Retinal pigment epithelial cell (primary cell): Measurements from ENCODE around the gene CHTOP.

Experiments used
- DNase-seq: peaks from one replicate; pipeline ENCODE4 v3.0.0-alpha.2; 2010; ENCODE audit warnings: low read depth
- H3K4me3 ChIP-seq: 2 replicates; pipeline ENCODE4 v1.5.1; 2011; ENCODE audit warnings: mild to moderate bottlenecking, low read length, control low read depth, moderate library complexity
- TF ChIP-seq, protein P1 (sequence below): conservative IDR thresholded peaks from 2 replicates; pipeline ENCODE4 v1.5.1; 2011; ENCODE audit warnings: low read depth, low read length, control low read depth, inconsistent platforms

Gene CHTOP

DNA sequence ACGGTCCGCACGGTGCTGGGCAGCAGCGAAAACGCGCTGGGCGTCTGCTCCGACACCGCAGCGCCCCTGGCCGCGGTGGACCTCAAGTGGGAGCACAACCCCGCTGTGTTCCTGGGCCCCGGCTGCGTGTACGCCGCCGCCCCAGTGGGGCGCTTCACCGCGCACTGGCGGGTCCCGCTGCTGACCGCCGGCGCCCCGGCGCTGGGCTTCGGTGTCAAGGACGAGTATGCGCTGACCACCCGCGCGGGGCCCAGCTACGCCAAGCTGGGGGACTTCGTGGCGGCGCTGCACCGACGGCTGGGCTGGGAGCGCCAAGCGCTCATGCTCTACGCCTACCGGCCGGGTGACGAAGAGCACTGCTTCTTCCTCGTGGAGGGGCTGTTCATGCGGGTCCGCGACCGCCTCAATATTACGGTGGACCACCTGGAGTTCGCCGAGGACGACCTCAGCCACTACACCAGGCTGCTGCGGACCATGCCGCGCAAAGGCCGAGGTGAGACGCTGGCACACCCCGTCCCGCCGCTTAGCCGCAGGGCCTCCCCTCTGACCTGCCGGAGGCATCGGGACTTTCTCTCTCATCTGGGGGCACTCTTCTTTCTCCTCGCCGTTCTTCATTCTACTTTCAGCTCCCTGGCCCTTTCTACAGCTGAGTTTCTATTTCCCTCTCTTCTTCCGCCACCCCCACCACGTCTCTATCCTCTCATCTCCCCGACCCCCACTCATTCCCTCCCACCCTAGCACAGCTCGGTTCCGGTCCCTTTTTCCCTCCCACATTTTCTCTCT lies 45.7 kb downstream of the CHTOP start:
- TF ChIP-seq, protein P1, sequence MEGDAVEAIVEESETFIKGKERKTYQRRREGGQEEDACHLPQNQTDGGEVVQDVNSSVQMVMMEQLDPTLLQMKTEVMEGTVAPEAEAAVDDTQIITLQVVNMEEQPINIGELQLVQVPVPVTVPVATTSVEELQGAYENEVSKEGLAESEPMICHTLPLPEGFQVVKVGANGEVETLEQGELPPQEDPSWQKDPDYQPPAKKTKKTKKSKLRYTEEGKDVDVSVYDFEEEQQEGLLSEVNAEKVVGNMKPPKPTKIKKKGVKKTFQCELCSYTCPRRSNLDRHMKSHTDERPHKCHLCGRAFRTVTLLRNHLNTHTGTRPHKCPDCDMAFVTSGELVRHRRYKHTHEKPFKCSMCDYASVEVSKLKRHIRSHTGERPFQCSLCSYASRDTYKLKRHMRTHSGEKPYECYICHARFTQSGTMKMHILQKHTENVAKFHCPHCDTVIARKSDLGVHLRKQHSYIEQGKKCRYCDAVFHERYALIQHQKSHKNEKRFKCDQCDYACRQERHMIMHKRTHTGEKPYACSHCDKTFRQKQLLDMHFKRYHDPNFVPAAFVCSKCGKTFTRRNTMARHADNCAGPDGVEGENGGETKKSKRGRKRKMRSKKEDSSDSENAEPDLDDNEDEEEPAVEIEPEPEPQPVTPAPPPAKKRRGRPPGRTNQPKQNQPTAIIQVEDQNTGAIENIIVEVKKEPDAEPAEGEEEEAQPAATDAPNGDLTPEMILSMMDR, result no peak
- no peak for DNase-seq
- no peak overlapping the region for H3K4me3 ChIP-seq

DNA sequence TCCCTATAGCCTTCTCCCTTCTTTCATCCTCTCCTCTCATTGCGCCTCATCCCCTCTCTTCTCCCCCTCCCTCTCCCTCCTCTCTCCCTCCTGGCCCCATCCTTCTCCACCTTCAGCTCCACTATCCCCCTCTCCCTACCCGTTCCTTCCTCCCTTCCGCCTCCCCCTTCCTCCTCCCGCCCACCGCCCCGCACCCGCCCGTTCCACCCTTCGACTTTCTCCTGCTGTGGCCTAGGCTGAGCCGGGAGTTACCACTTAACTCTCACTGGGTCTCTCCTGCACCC lies 46.2 kb downstream of the CHTOP start:
- TF ChIP-seq, protein P1, result no peak
- no peak for DNase-seq

DNA sequence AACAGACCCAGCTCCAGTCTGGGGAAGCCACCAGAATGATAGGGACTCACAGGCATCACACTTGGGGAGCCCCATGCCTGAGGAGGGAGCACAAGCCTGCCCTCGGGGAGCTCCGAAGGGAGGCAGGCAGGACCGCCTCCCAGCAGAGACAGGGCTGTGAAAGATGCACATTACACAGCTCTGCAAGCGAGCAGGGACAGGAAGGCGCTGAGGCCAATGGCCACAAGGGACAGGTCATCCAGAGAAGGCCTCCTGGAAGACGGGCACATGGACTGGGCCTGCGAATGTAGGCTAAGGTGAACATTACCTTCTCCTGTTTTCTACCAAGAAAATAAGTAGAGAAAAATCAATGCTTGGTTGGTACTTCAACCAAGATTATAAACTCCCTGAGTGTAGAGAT lies 48.9 kb downstream of the CHTOP start:
- no peak for DNase-seq
- TF ChIP-seq, protein P1, result no peak

More for the DNA sequence above, 46.2 kb downstream of the CHTOP start:
- no peak overlapping the region for H3K4me3 ChIP-seq

DNA sequence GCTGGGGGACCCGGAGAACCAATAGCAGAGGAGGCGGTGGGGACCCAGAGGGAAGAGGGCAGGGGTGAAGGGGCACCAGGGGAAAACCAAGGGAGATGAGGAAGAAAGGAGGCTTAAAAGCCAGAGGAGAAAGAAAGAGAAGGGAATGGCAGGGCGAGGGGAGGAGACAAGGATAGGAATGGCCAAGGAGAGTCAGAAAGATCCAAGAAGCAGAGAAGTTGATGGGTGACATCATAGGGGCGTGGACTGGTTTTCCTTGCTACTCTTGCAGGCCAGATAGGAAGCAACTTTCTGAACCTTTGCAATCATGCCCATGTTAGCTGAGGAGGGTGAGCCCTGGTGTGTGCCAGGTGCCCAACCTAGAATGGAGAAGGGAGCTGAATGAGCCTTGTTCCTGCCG lies 50.0 kb downstream of the CHTOP start:
- no peak overlapping the region for H3K4me3 ChIP-seq
- TF ChIP-seq, protein P1, result no peak
- no peak for DNase-seq

More for the DNA sequence above, 48.9 kb downstream of the CHTOP start:
- no peak overlapping the region for H3K4me3 ChIP-seq

DNA sequence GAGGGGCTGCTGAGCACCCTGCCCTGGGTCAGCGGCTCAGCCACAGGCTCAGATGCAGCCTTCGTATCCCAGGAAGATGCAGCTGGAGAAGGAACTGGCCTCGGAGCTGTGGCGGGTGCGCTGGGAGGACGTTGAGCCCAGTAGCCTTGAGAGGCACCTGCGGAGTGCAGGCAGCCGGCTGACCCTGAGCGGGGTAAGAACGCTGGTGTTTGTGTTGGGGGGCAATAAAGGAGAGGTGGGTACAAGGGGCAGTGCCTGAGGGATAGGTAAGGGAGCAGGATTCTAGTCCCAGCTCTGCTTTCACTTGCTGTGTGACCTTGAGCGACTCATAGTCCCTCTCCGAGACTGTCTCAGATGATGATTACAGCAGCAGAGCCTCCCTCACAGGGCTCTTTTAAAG lies 51.0 kb downstream of the CHTOP start:
- DNase-seq, result no peak
- TF ChIP-seq, protein P1, result no peak
- no peak overlapping the region for H3K4me3 ChIP-seq

DNA sequence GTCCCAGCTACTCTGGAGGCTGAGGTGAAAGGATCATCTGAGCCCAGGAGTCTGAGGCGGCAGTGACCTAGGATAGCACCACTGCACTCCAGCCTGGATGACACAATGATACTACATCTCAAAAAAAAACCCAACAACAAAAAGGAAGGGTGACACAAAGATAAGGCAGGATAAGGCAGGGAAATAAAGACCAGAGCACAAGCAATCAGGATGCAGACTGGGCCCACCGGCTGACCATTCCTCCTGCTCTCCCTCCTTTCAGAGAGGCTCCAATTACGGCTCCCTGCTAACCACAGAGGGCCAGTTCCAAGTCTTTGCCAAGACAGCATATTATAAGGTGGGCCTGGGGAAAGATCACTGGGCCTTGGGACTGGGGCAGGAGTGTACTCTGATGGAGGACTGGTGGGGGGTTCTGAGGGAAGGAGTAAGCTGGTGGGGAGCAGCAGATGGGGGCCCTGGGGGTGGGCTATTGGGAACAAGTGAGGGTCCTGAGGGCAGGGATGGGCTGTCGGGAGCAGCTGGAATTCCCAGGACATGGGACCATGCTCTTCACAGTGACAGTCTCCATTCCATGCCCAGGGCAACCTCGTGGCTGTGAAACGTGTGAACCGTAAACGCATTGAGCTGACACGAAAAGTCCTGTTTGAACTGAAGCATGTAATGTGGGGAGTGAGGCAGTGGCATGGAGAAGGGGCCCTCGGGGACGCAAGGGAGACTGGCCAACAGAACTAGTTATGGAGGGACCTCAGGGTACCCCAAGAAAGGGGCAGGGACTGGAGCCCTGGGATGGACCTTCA lies 51.9 kb downstream of the CHTOP start:
- no peak overlapping the region for H3K4me3 ChIP-seq
- TF ChIP-seq, protein P1, result no peak
- no peak for DNase-seq
